GM10847 (cell line): ENCODE results near the gene PRUNE1.
A peak's percentile ranks its signal among the peaks of the same experiment; 100 is the strongest.

Source experiments
- POLR2A ChIP-seq: IDR thresholded peaks from 2 replicates; pipeline ENCODE4 v1.6.1; 2011; ENCODE audit not compliant: insufficient read length; ENCODE audit errors: extremely low read depth

PRUNE1 gene

DNA sequence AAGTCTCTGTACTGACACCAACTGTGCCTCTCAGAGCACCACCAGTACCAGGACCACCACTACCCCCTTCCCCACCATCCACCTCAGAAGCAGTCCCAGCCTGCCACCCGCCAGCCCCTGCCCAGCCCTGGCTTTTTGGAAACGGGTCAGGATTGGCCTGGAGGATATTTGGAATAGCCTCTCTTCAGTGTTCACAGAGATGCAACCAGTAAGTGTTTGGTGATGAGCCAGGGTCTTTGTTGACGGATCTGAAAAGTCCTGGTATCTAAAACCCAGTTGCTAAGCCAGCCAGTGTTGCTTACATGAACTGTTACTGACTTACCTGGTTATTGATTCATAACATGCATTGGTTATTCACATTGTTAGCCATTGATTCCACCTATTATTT is 40.4 kb downstream of the PRUNE1 start:
- no peak for TF ChIP-seq POLR2A

DNA sequence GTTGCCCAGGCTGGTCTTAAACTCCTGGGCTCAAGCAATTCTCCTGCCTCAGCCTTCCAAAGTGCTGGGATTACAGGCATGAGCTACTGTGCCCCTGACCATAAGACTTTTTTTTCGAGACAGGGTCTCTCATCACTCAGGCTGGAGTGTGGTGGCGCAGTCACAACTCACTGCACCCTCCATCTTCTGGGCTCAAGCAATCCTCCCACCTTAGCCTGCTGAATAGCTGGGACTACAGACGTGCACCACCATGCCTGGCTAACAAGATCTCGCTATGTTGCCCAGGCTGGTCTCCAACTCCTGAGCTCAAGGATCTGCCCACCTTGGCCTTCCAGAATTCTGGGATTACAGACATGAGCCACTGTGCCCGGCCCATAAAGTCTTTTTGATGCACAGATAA is 41.2 kb downstream of the PRUNE1 start:
- TF ChIP-seq POLR2A, result no peak

DNA sequence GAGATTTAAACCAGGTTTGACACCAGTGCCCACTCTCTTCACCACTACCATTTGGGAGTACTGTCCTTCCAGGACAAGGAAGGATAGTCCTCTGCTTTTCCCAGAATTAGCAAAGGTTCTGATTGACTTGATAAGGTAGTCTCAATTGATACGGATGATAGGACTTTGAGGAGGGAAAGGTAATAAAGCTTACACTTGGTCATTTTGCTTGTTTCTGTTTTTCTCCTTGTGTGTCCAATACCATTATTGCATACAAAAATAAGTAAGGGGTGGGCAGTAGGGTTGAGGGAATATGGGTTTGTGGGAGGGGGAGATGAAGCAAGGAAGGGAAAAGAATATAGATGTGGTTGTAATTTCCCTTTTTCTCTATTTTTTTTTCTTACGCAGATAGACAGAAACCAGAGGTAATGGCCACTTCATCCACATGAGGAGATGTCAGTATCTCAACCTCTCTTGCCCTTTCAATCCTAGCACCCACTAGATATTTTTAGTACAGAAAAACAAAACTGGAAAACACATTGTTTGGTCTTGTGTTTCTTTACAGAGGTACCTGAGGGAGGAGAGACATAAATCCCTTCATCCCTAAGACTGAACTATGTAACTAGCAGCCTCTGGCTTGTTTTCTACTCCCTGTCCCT is 41.9 kb downstream of the PRUNE1 start:
- no peak for TF ChIP-seq POLR2A

DNA sequence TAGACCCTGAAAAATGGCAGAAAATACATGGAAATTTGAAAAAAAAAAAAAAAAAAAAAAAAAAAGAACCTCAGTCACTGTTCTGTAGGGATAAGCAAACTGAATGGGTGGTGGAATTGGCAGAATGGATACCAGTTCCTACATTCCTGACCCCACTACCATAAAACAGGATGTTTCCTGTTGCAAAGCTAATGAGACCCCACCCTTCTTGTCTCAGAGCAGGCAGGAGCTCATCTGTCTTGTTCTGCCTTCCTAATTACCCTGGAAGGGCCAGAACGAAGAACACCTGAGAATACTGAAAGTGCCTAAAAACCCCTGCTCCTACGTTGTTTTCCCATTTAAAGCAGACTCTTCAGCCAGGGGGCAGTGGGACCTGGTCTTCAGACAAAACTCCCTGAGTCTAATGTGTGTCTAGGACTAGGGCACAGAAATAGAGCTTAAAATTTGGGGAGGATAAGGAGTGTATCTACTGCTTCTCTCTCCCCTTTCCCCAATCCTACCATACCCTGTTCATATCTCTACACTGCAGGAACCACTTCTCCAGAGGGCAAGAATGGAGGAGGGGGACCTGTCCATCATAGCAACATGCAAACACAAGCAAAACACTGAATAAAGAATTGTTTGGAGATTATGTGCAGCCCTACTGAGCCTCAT is 43.2 kb downstream of the PRUNE1 start:
- no peak for TF ChIP-seq POLR2A

DNA sequence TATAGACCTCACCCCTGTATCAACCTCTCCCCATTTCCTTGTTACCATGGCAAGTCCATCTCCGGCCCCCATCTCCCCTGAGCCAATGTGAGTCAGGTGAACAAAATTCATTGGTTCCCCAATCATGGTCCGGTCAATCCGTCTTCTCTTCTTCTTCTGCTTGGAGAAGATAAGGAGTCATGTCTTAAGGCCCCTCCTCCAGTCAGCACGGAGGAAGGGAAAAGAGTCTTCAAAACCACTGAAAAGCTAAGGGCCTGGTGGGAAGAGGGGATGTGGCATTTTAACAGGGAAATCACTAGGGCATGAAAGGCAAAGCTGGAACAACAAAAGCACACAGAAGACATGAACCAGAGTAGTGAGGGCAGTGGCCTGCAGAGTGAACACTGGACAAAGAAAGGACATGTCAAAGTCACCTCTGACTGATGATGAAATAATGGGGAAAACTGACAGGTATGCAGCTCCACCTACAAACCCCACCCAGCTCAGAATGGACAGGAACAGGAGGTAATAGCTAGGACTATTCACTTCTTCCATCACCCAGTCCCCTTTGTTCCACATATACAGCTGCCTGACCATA is 46.8 kb downstream of the PRUNE1 start:
- no peak for TF ChIP-seq POLR2A

DNA sequence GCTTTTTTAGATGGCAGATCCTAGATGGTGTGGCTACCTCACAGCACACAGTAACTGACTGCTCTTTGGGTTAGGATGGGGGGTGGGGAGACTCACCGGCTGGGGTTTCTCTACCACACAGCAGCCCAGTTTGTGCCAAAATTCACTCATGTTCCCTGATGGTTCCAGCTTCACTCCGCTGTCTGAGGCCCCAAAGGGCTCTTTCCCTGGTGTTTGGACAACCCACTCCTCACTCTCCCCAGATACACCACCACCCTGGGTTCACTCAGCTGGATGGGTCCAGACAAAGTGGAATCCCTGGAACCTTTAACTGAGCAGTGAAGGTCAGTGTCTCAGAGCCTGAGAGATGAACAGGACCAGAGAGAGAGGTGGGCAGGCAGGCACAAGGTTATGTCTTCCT is 47.3 kb downstream of the PRUNE1 start:
- TF ChIP-seq POLR2A, result no peak

DNA sequence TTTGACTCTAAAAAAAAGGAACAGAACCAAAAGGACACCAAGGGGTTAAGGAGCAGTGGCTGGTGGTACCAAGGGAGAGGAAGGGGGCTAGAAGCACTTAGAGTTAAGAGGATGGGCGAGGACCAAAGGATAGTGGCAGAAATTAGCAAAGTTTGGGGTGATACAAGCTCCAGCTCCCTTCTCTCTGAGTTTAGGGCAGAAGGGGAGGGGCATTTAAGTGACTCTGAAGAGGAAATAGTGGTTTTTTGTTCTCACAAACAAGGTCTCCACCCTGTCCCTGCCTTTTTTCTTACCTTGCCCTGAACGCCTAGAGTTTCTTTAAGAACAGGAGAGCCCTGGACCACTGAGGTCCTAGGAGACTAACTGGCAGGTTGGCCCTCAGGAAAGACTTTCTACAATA is 47.9 kb downstream of the PRUNE1 start:
- TF ChIP-seq POLR2A, result no peak

DNA sequence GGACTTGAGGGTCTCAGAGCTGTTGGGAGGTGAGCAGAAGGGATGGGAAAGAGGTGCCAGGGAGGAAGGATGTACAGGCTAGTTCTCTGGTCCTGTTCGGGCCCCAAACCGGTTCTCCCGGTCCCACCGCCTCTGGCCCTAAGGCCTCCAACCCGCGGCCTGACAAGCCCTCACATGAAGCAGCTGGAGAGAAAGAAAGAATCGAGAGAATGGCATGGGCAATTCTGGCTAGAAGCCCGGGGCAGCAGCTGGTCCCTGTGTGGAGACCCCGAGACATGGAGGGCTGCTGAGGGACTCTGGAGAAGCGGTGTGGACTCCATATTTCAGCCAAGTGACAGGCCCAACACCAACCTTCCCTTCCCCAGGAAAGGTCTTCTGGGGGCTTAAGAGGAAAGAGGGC is 50.4 kb downstream of the PRUNE1 start:
- TF ChIP-seq POLR2A, result no peak

DNA sequence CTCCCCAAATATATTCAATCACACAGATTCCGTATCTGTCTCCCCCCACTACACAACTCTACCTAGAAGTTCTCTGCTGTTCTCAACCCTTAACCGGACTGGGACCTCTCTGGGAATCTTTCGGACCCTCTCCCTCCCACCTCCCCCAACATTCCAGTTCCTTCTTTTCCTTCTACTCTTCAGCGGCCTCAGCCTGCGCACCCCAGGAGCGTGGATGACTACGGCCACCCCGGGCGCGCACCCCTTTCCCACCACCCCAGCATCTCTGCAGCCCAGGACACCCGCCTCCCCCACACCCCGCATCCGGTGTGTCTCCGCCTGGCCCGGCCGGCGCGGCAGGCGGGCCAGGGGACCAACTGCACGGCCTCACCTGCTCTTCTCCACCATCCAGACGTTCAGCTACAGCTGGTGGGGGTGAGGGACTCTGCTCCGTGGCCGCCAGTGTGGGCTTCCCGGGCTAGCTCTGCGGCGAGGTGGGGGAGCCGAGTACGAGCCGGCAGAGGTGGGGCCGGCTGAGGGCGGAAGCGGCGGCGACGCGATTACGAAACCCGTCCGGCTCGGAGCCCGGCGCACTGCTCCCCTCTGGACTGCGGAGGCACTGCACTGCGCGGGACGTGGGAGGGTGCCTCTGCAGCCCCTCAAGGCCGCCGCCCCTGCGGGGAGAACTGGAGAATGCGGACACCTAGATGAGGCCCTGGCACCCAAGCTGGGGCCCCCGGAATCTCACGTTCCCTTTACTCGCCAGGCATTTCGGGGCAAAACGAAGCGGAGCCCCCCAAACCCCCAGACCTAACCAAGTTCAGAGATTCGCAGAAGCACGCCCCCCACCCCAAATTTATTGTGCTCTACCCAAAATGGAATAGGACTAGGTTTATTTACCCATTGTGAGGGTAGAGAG is 51.1 kb downstream of the PRUNE1 start, which contains the start of gene CDC42SE1:
Gene CDC42SE1, minus strand, starts transcription at position 514 of the 898 bp plus-strand sequence. CDS start 3,892 bp downstream, outside the sequence.
- TF ChIP-seq POLR2A, result peak; percentile 91

DNA sequence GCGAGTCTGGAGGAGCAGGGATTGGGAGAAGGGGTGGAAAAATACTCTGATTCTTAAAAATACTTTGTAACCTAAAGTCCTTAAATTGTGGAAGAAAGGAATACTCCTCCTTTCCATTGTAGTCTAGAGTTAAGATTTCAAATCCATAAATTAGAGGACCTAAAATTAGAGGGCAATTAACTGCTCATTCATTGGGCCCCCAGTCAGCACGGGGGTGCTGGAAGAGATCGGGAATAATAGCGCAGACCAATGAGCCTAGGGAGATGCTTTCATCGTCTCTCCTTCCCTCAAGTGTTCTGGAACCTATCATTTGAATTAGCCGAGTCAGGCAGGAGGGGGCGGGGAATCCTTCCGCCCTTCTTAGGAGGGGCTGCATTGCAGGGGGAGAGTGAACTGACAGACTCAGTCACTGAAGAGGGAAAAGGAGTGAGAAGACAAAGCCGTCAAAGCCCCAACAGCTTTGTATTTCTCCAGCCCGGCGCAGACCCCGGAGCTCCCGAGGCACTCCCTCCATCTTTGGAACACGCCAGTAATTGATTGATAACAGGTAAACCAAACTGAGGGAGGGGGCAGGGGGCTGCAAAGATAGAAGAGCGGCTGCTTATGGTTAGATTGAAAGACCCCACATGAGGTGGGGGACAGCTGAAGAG is 51.9 kb downstream of the PRUNE1 start, which contains the start of gene MLLT11:
Gene MLLT11, plus strand, starts transcription at position 391 of the 650 bp plus-strand sequence. CDS start 6,828 bp downstream, outside the sequence.
- TF ChIP-seq POLR2A, result no peak

DNA sequence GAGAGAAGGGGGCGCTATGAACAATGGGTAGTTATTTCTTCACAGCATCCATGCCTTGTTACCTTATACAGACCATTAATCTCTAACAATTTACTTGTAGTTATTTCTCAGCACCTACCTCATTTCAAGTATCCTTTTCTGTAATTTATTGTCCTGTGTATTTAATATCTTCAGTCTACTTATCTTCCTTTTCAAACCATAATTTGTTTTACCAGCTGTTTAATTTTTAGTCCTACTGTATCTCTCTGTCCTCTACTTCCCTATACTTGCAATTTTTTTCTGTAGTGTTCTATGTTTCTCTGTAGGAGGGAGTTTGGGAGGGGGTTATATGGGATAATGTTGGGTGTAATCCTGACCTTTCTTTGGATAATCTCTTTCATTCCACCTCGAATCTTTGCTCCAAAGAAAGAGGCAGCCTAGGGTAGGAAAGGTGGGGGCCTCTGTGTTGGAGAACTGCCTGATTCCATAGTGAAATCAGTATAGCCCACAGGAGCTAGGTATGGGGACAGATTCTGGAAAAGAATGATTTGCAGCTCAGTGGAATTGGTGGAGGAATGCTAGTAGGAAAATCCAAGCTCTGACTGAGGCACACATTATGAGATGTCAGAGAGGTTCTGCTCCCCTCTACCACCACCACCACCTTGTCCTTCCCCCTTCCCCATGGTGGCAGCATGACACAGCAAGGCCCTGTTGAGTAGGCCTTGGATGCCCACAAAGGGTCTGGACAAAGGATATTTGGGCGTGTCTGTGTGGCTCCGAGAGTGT is 52.6 kb downstream of the PRUNE1 start:
- TF ChIP-seq POLR2A, result no peak

DNA sequence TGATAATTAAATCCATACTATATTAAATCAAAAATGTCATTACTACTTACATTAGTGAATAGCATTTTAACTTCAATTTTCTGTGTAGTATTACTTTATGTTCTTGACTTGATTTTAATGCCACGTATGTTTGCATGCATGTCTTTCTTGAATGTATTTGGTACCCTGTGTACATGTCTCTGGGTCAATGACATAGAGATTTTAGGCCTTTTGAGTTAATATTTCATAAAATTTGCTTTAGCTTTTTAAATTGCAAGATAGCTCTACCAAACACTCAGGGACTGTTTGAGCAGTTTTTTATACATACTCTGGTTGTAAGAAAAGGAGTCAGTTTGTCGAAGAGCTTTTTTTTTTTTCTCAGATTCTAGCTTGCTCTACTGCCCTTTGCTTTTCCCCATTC is 53.5 kb downstream of the PRUNE1 start:
- TF ChIP-seq POLR2A, result no peak

DNA sequence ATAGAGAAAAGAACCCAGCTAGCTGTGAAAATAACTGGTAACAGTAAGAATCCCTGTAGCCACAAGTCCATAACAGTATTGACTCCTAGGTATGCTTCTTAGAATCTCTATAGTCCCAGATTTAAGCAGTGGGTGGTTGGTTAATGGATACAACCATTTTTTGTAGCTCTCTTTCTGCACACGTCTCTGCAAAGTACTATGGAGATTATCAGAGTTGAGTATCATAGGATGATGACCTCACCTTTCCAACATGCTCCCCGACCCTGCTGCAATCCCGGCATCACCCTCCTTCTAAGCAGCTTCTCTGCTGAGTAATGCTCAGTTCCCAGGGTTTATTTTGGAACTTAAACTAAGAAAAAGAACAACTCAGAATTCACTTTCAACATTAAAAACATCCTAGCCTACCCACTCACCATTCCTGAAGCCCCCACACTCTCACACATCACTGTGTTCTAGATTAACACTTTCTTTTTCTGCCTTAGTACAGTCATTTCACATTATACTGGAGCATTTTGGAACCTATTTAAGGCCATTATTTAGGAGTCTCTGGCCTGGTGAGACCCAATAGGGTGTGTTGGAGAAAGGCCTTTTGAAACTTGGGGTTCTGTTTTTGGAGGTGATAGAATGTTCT is 54.6 kb downstream of the PRUNE1 start:
- no peak for TF ChIP-seq POLR2A

DNA sequence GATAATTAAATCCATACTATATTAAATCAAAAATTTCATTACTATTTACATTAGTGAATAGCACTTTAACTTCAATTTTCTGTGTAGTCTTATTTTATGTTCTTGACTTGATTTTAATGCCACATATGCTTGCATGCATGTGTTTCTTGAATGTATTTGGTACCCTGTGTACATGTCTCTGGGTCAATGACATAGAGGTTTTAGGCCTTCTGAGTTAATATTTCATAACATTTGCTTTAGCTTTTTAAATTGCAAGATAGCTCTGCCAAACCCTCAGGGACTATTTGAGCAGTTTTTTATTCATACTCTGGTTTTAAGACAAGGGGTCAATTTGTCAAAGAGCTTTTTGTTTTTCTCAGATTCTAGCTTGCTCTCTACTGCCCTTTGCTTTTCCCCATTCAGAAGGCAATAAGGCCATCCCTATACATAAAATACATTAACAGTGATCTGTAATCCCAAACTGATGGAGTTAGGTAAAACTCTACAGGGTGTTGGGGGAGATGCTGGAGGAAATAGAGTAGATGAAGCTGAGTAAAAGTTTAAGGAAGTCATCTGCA is 56.9 kb downstream of the PRUNE1 start:
- no peak for TF ChIP-seq POLR2A

DNA sequence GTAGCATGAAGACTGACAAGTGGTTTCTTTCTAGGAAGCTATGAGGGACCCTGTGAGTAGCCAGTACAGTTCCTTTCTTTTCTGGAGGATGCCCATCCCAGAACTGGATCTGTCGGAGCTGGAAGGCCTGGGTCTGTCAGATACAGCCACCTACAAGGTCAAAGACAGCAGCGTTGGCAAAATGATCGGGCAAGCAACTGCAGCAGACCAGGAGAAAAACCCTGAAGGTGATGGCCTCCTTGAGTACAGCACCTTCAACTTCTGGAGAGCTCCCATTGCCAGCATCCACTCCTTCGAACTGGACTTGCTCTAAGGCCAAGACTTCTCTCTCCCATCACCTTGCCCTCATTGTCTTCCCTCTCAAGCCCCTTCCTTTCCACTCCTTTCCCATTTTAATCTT is 58.9 kb downstream of the PRUNE1 start:
- no peak for TF ChIP-seq POLR2A
